Renal cortical epithelial cell (primary cell): ENCODE data around the gene RNASE13. TPM values are rescaled to one million over a fixed set of nuclear protein-coding genes. Genes with fewer than 3 reads are reported as not detected.
"Not testable (repeated sequence)": the region's sequence is repeated elsewhere in the genome, so short reads cannot be mapped to it uniquely, and the experiment has no call there.

Source experiments
- DNase-seq: peaks from one replicate; pipeline ENCODE4 v3.0.0-alpha.2; 2011; ENCODE audit warnings: low read depth
- total RNA-seq: library from RNA; depleted of rRNA; stranded (reverse); fragments of >200 nt; gene quantifications from 2 replicates; pipeline ENCODE4 v1.2.3, GENCODE V29; 2014

RNASE13 gene
- total RNA-seq, 1 donor from 2014 or later: not detected

DNA sequence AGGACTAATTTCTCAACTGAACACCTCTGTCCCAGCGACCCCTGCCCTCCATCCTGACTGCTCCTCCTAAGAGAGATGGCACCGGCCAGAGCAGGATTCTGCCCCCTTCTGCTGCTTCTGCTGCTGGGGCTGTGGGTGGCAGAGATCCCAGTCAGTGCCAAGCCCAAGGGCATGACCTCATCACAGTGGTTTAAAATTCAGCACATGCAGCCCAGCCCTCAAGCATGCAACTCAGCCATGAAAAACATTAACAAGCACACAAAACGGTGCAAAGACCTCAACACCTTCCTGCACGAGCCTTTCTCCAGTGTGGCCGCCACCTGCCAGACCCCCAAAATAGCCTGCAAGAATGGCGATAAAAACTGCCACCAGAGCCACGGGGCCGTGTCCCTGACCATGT is 8.3 kb upstream of the RNASE13 start:
- DNase-seq: peak; percentile 38

DNA sequence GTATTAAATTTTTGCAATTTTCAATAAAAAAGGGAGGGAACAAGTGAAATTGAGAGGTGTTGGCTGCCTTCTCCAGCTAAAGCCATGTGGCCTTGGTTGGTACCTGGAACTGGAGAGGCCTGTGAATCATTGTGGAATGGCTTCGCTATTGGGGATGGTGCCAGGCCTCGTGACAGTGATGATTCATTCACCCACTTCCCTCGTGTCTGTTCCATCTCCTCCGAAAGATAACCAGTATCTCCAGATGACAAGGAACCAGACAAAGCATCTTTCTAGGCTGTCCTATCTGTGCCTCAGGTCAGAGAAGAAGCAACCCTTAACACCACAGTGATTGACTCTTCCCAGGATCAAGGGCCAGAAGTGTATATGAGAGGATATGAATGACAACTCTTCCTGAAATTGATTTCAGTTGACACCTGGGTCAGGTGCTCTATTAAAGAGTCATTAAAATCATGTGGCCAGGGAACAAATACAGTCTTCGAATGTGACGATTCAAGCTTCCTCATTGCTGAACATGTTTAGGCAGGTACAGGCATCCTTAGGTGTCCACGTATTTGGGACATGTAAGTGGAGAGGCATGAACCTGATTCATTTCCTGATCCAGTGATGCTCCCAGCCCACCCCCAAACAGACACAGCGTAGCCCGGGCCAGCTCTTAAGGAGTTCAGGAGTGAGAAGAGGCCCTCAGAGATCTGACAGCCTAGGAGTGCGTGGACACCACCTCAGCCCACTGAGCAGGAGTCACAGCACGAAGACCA is 7.2 kb upstream of the RNASE13 start, which contains the start of gene RNASE7:
Gene RNASE7, plus strand, starts transcription at position 687 of the 758 bp plus-strand sequence. CDS start 631 bp downstream, outside the sequence.
- DNase-seq: peak; percentile 30

DNA sequence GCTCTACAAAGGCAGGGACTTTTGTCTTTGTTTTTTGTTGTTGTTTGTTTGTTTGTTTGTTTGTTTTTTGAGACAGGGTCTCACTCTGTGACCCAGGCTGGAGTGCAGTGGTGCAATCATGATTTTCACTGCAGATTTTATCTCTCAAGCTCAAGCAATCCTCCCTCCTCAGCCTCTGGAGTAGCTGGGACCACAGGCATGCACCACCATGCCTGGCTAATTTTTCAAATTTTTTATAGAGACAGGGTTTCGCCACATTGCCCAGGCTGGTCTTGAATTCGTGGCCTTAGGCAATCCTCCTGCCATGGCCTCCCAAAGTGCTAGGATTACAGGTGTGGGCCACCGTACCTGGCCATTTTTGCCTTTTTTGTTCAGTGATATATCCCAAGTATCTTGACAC is 6.3 kb upstream of the RNASE13 start:
- DNase-seq: not testable (repeated sequence)

DNA sequence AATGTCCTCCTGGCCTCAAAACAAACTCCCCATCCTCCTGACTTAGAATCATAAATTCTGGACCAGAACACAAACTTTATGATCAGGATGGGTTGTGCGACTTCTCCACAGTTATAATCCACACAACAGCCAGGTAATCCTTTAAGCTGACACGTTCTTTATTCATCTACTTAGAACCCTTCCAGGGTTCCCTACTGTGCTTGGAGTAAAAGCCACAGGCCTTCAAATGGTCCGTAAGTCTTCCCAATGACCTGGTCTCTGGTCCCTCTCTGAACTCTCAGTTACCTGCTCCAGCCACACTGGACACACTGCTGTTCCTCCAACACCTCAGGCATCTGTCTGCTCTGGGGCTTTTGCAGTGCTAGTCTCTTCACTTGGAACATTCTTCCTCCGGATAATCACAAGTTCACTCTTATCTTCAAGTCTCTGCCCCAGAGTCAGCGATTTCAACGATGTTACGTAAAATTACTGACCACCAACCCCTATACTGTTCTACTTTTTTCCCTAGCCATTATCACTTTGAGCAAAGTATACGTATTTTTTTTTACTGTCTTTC is 5.8 kb upstream of the RNASE13 start:
- DNase-seq: no peak

DNA sequence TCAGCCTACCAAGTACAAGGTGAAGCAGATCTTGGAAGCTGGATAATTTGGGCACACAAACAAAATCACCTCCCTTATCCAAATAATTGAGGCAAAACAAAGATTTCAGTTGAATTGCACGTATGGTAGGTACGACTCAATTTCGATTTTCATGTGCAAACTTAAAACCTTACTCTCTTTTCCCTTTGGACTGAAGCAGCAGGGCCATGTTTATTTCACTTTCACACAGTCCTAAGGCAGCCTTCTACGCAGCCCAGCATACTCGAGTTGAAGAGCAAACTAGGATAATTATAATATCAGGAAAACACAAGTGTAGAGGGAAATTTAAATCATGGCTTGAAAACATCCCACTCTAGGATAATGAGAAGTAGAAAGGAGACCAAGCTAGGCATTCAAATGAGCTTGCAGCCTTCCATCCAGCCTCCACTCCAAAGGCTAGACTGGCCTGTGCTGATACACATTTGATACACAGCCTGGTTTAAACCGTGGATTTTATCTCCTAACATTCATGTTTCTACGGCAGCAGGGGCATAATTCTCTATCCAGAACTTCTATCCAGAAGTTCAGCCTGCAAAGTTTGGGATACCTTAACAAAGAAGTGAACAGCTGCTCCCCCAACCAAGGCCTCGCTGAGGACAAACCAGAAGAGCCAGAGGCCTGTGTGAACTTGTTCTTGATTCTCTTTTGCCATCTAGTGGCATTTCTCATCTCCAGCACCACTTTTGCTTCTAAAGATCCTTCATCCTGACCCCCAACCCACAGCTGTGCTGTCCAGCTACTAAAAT is 5.2 kb upstream of the RNASE13 start:
- peak; percentile 61 for DNase-seq

DNA sequence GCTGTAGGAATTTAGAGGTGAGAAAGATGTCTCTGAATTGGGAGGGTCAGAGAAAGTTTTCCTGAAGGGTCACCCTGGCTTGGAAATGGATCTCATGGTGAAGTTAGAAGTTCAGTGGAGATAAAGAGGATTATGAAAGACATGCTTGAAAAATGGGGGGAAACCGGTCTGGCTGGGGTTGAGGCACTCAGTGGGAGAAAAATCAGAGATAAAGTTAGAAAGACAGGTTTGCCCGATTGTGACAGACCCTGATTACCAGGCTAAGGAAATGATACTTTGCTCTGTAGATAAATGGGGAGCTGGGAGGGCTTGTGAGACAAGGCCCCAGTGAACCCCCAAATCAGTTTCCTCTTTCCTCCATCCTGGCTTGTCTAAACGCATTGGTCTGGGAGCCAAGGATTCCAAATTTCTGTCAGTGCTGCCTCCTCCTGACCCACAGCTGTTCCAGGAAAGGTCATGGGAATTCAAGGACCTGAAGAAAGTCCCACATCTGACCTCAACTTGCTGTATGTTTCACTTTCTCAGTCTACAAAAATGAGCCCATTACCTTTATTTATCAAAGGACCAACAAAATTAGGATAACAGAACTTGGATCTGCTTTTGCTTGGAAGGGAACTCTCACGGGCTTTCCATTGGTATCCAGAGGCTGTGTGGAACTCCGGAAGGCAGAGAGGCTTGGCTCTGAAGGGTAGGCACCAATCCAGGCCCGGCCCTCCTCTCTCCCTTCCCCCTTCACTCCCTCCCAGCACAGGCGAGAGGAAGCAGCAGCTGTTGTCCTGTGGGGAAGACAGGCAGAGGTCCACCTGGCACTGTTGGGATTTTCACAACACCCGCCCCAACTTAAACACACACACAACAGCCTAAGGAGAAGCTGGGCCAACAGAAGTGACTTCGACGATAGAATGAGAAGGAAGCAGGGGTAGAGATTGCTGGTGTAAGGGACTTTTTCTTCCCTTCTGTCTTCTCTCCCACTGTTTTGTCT is 4.1 kb upstream of the RNASE13 start:
- no peak for DNase-seq

DNA sequence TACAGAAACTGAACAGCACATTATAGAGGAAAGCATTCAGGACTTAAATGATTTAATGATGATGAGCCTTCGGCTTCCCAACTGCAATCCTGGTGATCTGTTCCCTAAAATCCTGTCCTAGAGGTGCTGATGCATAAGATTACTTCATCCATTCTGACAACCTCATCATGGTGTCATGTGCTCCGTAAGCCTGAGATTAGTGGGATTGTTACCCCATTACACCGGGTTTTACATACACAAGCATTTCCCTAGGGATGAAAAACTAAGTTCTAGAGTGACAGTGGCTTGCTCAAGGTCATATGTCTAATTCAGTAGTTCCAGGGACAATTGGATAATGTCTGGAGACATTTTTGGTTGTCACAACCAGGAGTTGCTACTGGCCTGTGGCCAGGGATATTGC is 2.5 kb upstream of the RNASE13 start:
- no peak for DNase-seq

DNA sequence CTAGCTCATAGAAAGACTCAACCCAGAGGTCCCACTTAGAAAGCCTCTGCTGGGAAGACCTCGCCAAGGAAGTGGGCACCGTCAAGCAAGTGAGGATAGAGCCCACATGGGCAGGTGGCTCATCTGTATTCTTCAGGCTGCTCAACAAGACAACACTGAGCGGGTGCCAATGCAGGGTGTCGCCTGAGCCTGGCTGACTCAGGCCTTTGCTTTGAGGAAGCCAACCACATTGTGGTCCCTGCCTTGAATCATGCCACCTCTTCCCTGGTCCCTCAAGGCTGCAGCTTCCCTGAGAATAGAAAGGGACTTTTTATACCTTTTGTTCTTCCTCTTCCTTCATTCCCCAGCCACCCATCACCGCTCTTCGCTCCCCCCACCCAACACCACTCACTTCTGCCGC is 2.1 kb upstream of the RNASE13 start:
- DNase-seq: no peak

DNA sequence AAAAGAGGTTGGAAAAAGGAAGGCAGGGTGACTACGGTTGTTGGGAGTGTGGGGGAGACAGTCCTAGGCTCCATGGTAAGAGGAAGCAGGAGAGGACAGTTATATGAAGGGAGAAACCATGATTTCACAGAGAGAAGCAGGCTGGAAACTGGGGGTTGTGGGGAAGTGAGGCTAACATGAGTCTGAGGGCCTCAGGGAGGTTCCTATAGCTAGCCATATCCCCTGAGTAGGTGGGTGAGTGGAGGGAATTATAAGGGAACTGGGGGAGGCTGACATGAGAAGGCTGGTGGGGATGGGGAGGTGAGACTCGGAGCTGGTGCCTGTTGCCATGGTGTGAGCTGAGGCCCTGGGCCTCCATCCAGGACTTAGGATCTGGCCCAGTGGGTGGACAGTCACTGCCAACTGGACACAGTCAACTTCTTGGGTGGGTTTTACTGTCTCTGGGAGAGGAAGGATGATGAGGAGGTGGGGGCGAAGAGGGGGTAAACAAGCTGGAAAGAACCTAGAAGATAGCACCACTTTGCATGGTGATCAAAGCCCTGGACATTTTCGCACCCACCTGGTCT is 1.4 kb downstream of the RNASE13 start:
- no peak for DNase-seq

DNA sequence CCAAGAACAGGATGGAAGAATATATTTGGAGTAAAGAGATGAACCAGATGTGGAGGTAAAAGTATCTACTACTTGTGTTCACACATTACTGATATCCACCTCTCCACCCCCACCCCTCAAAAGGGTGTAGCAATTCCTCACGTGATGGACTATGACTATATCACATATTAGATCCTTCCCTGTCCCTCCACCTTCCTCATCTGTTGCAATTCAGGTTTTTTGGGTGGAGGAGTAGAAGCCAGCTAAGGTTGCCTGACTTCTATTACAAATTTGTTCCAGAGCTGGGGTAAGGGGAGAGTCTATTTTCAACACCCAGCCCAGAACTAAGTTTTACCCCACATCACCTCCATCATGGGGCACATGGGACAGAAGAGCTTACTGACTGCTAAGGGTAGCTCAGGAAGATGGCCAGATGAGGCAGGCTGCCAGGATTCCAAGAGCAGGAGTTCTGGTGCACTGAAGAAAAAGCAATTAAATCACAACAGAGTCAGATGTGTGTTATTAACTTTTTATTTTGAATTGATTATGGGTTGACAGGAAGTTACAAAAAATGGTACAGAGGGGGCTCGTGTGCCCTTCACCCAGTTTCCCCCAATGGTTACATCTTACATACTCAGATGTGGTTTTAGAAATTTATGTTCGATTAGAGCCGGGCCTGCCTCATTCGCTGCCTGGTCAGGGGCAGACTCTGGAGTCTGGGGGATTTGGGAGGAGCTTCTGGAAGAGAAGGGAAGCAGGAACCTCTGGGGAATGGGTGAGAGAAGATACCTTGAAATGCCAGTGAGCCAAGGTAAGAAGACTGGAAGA is 2.1 kb downstream of the RNASE13 start:
- DNase-seq: no peak

DNA sequence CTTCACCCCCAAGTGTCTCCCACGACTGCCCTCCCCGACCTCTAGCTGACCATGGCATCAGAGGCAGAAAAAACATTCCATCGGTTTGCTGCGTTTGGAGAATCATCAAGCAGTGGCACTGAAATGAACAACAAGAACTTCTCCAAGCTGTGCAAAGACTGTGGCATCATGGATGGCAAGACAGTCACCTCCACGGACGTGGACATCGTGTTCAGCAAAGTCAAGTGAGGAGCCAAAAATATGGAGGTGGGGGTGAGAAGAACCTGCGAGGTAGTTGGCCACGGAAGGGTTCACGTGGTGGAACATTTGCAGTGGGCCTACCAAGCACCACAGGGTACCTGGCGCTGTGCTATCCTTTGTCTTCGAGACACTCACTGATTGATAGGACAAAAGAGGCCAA is 4.1 kb downstream of the RNASE13 start:
- DNase-seq: no peak

DNA sequence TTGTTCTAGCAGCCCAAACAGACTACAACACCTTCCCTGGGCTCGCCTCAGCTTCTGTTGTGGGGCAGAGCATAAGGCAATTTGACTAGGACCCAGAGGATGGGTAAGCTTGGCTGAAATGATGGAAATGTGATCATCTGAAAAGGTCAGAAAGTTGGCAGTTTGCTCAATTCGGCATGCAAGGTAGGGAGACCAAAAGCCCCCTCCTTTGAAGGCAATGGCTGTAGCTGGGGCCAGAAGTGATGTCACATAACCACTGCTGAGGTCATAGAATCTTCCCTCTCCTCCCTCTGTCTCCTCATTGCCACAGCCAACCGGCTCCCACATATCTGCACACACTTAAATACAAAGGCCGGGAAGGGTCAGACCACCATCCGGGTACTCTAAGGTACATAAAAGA is 4.7 kb downstream of the RNASE13 start, which contains the start of gene TPPP2:
Gene TPPP2, plus strand, starts transcription at position 301 of the 400 bp plus-strand sequence. CDS start 365 bp downstream, outside the sequence.
- DNase-seq: no peak

DNA sequence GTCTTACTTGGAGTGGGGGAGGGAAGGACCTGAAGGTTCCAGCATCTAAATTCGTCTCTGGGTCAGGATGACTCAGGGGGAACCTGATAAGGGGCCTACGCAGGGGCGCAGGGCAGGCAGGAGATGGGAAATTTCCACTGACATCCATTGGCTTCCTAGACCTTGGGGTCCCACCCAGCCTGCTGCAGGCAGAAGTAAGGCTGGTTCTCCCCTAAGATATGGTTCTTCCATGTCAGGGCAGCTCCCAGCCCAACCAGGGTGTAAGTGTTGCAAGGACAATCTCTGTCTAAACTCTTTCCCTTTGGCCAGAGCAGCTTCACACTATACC is 7.7 kb downstream of the RNASE13 start:
- DNase-seq: no peak

DNA sequence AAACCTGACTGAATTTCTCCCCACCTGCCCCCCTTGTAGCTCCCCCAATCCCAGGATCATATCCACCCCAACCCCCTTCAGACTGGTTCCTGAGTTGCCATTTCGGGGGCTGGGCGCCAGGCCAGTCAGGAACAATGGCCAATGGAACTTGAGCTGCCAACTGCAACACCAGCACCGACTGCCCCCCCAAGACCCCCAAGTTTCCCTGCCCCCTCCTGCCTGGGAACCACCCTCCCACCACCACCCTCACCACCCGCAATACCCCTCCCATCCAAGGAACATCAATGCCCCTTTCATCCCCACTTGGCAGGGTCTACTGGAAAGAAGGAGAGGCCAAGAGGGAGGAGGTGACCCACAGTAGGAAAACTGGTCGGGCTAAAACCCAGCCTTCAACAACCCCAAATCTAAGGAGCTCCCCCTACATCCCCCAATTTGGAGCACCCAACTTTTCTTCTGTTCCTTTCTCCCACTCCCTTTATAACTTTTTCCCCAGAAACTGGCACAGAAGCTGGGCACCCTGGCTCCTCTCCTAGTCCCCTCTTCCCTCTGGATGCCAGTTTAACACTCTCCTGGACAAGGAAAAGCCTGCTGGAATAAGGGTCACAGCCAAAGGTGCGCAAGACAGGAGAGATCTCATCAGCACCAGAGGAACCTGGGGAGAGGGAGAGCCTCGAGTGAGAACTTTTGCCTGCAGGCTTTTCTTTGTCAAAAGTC is 8.2 kb downstream of the RNASE13 start:
- no peak for DNase-seq

DNA sequence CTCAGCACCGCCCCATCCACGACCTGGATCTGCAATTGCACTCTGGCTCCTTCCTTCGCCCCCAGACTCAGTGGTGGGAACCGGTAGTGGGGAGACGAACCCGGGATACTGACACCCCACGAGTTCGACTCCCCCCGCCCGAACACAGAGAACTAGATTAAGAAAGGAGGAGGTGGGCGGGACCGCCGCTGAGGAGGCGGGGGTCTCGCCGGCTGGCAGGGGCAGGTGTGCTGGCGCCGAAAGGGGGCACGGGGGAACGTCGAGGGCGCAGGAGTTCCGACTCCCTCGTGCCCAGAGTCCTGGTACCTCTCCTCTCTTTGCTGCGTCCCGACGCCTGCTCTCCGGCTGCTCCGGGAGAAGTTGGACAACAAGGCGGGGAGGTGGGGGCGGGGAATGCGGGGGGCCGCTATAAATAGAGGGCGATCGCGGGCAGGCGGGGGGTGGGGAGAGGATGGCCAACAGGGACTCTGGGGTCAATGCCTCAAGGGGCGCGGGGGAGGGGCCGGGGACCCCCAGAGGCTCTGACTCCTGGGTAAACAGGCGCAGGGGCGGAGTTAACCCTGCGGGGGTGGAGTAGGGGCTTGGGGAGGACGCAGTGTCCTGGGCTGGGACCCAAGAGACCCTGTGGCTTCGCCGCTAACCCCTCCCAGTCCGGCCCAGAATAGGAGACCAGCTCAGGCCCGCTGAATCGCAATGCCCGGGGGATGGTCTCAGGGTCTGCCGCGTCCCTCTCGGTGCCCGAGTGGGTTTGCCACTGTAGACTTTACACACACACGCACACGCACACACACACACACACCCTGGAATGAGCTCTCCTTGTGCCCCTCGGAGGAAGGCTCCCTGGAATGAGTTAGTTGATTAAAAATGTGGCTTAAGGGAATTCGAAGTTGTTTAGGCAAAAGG is 9.0 kb downstream of the RNASE13 start:
- DNase-seq: no peak

DNA sequence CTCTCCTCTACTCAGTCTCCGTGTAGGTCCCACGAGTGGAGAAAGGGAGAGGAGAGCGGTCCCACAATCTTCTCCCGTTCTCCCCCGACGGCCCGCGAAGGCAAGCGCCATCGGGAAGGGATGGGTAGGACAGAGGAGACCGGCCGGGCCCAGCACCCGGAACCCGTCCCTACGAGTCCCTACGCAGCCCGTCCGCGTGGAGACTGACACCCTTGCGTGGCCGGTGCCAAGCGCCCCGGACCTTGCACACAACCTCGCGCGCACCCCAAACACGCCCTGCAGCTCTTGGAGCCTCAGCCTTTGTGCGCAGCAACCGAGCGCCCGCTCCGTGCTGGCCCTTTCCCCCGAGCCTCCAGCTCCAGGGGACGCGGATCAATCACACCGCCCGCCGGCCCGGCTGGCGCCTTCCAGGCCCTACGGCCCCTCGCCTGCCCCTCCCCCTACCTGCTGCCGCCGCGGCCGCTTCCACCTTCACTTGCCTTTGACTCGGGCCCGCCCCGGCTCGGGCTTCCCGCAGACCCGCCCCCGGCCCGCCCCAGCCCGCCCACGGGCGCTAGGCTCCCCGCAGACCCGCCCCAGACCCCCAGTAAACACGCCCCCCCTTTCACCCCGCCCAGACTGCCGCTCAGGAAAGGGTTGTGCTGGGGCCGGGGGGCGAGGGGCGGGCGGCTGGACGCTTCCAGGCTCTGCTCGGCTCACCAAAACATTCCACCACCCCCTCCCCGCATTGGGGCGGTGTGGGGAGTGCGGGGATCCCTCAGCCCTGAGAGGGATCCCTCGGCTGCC is 9.8 kb downstream of the RNASE13 start, which contains the start of gene NDRG2:
Gene NDRG2, minus strand, starts transcription at position 477 of the 786 bp plus-strand sequence. CDS start 1,746 bp downstream, outside the sequence.
- no peak for DNase-seq

DNA sequence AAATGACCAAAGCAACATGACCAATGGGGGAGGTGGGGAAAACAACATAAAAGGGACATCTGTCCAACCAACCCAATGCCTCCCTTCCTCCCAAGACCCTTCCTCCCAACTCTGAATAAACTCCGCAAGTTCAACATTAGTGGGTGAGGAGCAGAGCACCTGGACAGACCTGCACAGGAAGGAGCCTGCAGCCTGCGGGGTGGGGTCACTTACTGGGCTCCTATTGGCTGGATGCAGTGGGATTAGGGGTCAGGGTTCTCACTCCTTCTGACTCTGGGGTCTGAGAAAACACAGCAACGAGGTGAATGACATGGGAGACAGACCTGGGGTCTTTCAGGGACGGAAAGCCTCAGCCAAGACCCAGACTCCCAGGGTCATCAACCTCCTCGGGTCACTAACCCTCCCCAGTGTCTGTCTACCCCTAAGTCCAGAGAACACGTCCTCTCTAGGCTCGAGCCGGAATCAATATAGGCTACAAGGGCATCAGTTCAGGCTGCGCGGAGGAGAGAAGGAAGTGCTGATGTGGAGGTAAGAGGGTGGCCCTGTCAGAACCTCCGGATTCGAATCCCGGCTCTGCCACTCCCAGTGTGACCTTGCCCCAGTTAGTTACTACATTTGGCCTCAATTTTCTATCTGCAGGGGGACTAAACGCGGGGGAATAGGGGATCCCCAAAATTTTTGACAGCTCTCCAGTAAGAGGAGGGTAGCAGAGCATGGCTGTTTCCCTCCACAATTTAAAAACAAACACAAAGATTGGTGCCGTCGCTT is 10.6 kb downstream of the RNASE13 start:
- no peak for DNase-seq
